Stimulated activated CD8-positive, alpha-beta memory T cell treated with anti-CD3 and anti-CD28 coated beads, Interleukin-4, amount 100 ng/mL, for 24 hours (primary cell): ENCODE measurements around the gene PTPRD.

ENCODE experiments used
- DNase-seq: peaks from one replicate; pipeline ENCODE4 v3.0.0-alpha.2; 2020; ENCODE audit warnings: low read depth

Gene PTPRD

DNA sequence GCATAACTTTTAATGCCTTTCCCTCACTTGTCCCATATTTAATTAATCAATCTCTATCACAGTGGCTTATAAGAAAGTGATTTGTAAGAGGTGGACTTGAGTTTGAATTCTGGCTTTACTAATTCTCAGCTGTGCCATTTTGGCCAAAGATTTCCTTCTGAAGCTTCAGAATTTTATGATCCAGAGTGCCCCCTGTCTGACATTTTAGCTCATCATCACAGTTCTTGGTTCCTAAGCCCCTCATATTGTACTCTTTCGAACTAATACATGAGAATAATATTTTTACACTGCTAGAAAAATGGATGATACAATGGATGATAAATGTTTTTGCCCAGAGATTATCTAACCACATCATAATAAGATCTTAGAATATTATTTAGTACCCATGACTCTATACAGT lies 1014.1 kb downstream of the PTPRD start:
- no peak for DNase-seq

DNA sequence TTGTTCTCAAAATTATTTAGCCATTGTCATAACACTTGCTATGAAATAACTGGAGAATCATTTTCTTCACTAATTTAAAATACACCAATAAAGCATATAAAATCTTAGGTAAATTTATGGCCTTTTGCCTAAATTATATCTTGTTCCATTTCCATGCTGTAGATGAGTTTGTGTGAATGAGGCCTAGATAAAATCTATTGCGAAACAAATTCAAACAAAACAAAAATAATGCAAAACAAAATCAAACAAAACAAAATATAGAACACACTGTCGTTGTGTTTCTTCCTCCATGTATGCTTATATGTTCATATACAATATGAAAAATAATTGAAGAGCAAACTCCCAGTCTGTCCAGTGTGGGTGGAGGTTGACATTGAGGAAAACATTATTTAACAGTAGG lies 1020.7 kb downstream of the PTPRD start:
- no peak for DNase-seq

DNA sequence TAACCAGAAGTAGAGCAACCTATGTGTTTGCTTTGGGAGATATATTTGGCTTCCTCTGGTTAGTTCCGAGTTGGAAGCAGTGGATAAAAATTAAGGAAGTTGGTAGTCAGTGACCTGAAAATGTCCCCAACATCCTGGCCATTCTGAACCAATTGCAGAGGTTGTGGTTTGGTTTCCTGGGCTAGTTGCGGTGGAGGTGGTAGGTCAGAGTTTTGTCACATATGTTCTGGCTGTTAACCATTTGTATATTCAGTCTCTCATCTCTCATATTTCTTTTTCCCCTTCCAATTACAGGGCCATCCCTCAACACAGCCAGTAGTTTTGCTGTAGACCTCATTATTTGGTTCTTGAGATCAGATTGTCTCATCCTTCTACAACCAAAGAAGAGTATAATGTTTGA lies 1026.9 kb downstream of the PTPRD start:
- no peak for DNase-seq

DNA sequence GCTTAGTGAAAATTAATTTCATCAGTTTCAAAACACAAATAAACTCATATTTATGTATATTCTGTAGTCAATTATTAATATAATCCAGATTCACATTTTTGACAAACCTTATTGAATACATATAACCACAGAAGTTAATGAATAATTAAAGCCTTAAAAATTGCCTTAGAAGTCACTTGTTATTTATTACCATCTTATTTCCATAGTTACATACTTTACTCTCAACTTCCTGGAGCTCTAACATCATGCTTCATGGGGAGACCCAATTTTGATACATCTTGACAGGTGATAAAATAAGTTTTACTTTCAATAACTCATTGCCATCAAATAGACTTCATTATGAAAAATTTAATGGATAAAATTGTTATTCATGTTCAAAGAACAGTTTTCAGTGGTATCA lies 1038.7 kb downstream of the PTPRD start:
- DNase-seq: no peak

DNA sequence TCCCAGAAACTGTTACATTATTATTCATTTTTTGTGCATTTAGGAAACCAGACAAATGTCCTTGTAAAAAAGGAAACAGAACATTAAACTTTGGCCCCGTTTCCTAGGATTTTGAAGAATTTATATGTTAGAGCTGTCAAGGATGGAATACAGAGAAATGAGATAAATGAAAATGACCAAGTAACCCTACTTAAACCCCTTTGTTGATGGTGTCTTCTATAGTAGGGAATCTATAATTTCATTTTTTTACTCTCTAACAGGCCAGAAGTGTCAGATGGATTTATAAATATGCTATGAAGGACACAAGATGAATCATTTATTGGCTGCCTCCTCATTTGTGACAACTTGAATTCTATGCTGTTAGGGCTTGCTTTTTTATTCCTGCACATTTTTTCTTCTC lies 1047.1 kb downstream of the PTPRD start:
- no peak for DNase-seq

DNA sequence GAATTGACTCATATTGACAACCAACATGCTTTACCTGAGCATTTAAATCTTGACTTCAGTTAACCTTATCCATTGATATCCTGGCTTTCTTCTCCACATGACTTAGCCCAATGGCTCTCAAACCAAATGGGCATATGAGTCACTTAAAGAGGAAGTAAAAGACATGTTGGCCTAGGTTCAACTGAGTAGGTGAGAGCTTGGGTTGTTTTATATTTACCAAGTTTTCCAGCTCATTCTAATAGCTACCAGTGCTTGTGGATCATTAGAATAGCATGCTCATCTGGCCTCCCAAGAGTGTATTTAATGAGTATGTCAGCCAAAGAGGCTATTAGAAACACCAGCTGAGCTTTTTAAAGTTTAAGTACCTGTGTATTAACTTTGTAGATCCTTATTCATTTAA lies 1049.0 kb downstream of the PTPRD start:
- DNase-seq: no peak

DNA sequence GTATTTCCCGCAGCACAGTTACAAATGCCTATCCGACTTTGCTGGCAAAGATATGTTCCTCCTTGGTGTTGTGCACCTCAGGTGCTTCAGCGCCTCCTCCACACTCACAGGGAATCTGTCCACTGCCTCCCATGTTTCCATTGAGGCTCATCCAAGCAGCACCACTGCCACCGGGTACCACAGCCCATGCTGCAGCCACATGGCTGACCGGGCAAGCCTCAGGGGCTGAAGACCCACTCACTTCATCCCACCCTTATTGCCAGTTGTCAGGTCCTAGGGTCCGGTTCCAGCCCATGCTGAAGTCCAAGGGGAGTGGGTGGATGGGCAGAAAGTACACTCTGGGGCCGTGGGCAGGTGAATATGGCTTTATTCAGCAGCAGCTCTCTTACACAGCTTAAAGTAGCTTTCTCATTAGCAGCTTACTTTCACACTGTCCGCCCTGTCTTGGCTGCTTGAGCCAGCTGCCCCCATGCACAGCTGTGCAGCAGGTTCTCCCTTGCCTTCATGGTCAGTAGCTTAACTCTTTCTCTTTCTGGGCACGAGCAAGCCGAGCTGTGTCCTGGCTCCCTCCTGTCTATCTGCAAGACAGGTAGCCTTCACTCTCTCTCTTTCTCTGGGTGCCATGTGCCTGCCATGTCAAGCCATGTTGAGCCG lies 1052.3 kb downstream of the PTPRD start:
- DNase-seq: no peak

DNA sequence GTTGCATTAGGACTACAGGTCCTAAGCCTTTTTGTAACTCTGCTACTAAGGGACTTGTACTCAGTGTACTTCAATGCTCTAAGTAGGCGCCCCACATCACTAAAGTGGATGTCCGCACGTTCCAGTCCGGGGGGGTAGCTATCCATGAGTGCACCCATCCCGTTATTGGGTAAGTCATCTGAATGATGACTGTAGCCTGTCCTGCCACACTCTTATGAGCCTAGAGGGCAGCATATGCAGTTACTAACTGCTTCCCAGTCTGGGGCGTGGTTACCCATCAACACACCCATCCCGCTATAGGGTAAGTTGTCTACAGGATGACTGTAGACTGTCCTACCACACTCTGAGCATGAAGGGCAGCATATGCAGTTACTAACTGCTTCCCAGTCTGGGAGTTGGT lies 1053.9 kb downstream of the PTPRD start:
- DNase-seq: no peak

DNA sequence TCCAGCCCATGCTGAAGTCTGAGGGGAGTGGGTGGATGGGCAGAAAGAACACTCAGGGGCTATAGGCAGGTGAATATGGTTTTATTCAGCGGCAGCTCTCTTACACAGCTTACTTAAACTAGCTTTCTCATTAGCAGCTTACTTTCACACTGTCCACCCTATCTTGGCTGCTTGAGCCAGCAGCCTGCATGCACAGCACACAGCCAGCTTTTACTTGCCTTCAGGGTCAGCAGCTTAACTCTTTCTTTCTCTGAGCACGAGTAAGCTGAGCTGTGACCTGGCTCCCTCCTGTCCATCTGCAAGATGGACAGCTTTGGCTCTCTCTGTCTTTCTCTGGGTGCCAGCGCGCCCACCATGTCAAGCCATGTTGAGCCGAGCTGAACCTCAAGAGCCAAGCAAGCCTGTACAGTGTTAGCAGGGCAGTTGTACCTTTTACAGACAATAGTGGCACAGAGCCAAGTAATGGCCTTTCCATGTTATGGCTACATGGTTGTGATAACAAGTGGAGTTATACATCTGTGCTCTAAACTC lies 1054.9 kb downstream of the PTPRD start:
- no peak for DNase-seq

DNA sequence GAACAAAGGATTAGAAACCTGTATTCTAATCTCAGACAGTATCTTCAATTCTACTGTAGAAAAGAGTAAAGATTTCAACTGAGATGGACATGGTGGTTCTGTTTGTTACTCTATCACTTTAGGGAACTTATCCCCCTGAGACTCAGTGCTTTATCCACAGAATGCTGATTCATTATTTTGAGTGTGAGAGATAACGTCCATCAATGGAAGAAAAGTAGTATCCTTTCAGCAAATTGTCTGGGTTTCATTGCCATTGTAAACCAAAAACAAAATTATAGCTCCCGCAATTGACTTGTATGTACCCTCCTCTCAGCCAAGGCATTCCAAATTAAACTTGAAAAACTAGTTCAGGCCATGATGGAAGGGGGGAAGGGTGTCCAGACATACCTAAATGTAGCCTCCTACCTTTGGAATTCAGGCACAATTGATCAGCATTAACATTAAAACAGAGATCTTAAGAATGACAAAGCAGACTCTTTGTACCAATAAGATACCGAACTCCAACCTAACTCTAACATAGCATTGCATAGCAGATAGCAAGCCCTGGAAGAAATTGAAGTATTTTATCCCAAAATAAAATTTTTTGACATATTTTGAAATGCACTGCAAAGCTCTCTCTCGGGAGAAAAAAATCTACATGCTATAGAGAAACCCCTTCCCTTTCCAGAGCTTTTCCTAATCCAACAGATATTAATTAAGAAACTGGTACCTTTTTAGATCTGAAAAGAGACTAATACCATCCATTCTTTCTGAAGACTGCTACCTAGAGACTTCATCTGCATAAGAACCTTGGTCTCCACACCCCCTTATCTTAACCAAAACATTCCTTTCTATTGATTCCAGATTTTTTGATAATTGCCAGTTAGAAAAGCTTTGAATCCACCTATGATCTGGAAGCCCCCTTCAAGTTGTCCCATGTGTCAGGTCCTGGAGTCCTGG lies 1055.7 kb downstream of the PTPRD start:
- no peak for DNase-seq

DNA sequence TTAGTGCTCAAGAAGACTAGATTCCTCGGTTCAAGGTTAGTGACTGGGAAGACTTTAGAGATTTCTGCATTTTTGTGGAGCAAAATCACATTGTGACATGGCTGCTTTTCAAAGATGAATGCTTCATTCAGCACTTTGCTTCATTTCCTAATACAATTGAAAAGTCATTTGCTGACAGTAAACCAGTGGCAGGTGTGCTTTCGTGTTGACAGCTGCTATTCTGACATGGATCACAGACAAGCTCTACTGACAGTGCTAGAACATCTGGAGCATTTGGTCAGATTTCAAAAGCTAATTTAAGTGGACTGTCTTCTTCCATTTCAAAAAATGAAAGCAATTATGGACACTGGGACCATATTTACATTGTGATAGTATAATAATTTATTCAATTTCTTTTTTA lies 1060.1 kb downstream of the PTPRD start:
- no peak for DNase-seq

DNA sequence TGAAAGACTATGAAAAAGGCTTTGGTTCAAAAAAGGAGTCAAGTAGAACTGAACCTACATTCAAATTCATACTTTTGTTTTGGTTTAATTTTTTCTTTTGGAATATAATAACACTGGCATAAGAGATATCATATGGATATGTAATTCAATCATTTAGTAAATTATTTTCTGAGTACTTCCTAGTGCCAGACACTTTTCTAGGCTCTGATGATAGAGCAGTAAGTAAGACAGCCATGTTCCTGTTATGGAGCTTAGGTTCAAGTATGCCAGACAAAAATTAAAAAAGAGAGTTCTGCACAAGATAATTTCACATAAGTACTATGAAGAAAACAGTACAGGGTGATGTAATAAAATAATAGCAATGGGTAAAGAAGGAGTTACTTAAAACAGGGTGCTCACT lies 1074.0 kb downstream of the PTPRD start:
- no peak for DNase-seq

DNA sequence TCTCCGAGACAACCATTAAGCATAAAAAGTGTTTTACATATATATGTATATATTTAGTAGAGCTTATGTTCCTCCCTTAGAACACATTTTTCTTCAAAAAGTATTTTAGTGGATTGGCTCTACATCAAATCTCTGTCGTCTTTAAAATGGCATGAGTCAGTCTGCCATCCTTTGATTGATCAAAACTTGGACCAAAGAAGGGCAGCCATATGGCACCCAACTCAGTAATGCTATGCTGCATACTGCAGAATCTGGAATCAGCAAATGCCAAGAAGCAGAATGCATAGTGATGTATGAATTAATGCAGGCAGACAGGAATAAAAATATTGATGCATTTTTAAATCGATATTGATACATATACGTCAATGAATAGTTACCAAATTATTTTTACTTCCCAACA lies 1074.4 kb downstream of the PTPRD start:
- DNase-seq: no peak

DNA sequence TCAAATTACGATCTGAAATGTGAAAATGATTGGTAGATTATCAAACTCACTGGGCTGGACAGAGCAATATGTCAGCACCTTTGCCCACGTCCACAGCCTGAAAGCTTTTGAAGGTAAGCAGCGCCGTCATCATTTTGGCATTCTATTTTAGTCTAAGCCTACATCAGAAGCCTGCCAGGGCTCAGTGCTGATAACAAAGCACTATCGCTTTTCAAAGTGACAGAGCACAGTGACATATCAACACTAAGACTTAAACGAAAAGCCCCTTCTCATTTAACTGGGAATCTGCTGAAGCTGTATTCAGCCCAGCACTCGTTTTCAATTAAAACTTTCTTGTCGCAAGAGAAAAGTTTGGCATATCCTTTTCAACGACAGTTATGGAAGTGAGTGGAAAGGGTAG lies 1076.3 kb downstream of the PTPRD start:
- no peak for DNase-seq

DNA sequence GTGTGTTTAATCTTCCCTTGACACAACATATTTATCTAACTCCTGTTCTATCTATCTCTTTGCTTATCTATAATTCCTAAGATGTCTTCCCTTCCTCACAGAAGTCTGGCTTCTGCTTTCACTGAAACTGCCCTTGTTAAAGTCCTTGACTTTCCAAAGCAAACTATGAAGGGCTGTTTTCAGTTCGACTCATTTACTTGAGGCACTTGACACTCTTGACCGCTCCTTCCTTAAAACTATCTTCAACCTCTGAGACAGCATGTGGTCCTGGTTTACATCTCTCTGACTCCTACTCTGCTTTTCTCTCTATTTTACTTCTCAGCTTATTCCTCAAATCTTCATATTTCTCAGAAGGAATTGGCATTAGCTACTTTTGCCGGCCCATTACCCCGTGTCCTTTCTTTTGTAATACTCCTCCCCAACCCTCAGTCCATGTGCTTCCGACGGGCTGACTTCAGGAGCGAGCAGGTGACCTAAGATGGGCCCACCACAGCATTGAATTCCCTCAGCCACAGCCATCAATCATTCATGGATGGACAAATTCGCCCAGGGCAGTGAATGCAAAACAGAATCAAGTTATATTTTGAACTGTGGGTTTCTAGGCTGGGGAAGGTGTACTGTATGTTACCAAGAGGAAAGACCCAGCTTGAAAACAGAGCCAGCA lies 1089.2 kb downstream of the PTPRD start:
- no peak for DNase-seq

DNA sequence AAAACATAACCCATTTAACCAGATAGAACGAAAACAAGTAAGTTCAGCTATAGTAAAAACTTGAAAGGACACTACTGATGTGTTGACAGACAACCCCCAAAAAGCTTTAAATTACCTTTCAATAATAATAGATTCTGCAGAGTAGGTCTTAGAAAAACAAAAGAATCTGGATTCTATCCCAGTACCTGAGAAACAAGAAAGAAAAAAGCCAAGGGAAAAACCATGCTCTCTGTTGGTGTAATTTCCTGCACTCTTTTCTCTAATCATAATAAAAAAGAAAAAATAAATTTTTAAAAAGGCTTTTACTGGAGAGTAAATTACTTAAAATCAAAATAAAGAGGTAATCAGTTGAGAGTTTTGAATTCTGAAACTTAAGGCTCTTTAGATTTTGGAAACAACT lies 1090.4 kb downstream of the PTPRD start:
- no peak for DNase-seq

DNA sequence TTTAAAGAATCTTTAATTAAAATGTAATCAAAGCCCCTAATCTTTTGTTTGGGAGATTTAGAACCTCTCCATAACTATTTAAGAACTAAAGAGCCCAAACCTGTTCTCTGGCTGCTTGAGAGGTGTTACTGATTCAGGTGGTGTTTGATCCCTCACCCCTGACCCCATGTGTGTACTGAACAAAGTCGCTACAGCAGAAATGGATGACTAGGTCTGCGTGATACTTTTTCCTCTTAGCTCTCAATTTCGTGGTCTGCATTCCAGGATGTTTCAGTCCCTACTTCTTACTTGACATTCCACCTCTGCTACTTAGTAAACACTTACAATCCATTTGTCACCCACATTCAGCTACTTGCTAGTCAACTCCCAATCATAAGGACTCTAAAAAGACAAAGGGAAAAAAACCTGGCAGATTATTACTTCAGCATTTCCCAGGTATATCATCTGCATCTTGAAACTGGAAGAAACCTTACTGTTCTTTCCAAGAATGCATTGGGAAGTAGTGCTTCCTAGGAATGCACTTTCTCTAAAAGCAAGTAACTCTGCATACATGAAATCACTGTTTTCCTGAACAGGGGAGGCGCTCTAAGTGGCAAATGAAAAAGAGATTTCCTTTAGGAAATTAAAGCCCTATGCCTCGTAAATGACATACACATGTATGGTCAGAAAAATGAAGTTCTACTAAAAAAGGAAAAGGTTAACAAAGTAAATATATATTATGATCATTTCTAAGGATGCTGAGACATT lies 1091.6 kb downstream of the PTPRD start:
- DNase-seq: no peak

DNA sequence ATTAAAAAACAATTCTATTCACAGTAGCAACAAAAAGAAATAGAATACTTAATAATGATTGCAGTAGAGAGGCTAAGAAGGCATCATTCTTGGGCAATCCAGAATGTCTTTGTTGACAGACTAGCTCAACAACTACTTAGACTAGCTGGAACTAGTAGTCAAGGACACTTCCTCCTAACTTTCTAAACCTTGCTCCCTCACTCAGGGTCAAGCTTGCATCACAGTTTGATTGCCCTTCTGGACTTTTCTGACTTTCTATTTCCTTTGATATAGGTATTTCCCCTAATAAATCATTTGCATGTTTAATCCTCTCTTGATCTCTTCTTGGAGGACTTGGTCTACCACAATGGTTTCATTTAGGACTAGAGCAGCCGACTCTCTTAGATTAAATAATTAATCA lies 1107.9 kb downstream of the PTPRD start:
- DNase-seq: no peak

DNA sequence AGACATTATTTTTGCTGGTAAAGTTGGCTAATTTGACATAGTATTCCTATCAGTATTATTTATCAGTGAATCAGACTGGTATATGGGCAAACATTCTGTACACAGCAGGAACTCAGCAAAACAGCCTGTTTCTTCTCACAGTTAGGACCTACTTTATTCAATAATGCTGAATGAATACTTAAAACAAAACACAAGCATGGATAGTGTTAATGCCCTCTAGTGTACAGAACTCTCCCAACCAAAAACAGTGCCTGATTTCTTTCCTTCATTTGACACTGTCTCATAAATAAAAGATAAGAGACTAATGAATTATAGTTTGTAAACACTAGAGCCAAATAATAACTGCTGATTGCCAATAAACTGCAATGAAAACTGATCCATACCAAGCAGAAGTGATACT lies 1113.3 kb downstream of the PTPRD start:
- no peak for DNase-seq

DNA sequence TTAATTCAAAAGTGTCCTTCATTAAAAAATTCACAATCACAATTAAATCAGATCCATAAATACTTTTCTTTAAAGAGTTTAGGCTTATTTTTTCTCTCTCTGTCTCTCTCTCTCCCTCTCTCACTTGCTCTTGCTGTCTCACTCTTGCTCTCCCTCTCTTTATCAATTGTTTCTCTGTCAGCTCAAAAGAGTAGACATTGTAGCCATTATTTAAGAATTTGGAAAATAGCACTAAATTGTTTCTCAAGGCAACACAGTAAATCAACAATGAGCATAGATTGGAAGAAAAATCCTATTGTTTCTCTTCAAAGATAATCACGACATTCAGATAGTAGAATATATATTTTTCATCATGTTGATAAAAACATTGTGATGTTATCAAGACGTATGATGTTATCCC lies 1114.0 kb downstream of the PTPRD start:
- DNase-seq: no peak

DNA sequence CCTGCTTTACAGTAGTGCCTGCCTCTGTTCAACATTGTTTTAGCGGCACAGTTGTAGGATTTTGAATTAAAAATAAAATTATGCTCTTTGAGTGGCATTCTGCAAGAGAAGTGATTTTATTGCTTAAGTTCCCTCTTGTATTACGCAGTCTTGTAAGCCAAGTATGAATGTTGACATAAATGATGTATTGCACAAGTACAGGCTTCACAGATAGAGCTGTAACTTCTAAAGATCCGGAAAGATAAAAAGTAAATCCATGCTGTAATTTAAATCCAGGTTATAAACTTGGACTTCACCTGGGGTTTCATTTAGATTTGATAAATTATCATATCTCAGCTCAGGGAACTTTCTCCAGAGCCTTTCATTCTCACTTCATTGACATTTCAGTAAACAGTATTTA lies 1114.7 kb downstream of the PTPRD start:
- no peak for DNase-seq

DNA sequence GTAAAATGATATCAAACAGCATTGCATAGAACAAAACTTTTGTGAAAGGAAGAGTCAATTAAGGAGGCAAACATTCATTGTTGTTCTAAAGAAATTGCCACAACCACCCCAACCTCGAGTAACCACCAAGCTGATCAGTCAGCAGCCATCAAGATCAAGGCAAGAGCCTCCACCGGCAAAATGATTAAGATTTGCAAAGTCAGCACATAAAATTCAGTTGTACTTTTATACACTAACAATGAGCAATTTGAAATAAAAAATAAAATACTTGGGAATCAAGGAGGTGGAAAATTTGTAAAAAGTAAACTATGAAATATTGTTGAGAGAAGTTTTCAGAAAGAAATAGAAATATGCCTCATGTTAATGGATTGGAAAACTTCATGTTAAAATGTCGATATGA lies 1118.5 kb downstream of the PTPRD start:
- no peak for DNase-seq
